ENCODE results near the gene FGF1. TPM values are rescaled to one million over a fixed set of nuclear protein-coding genes. Genes with fewer than 3 reads are reported as not detected.

The FGF1 gene
- total RNA-seq, 1 donor from 2014 or later = 2.4 TPM

- no peak for DNase-seq
Measured at GRCh38 chr5:142641711-142642110, 44.2 kb downstream of the FGF1 start.

- no peak for DNase-seq
Measured at GRCh38 chr5:142640316-142641005, 45.4 kb downstream of the FGF1 start.

GRCh38 chr5:142639455-142639854, 46.4 kb downstream of the FGF1 start:
- no peak for DNase-seq

GRCh38 chr5:142637871-142638270, 48.0 kb downstream of the FGF1 start:
- DNase-seq = no peak

GRCh38 chr5:142636698-142637324, 49.1 kb downstream of the FGF1 start:
- DNase-seq = no peak

GRCh38 chr5:142636093-142636492, 49.8 kb downstream of the FGF1 start:
- DNase-seq = peak; percentile 14

GRCh38 chr5:142634216-142635011, 51.5 kb downstream of the FGF1 start:
- DNase-seq = no peak

- DNase-seq = no peak
Measured at GRCh38 chr5:142630927-142631539, 54.9 kb downstream of the FGF1 start.

GRCh38 chr5:142627383-142628217, 58.3 kb downstream of the FGF1 start:
- no peak for DNase-seq

- no peak for DNase-seq
Measured at GRCh38 chr5:142626786-142627185, 59.1 kb downstream of the FGF1 start.

- DNase-seq = no peak
Measured at GRCh38 chr5:142626099-142626498, 59.8 kb downstream of the FGF1 start.

GRCh38 chr5:142621227-142621626, 64.7 kb downstream of the FGF1 start:
- DNase-seq = no peak

GRCh38 chr5:142619815-142620214, 66.1 kb downstream of the FGF1 start:
- no peak for DNase-seq

- peak; percentile 19 for DNase-seq
Measured at GRCh38 chr5:142618130-142618523, 67.8 kb downstream of the FGF1 start.

- DNase-seq = no peak
Measured at GRCh38 chr5:142617416-142618129, 68.3 kb downstream of the FGF1 start.

- DNase-seq = no peak
Measured at GRCh38 chr5:142615948-142616347, 69.9 kb downstream of the FGF1 start.

GRCh38 chr5:142614054-142614453, 71.8 kb downstream of the FGF1 start:
- DNase-seq = no peak

GRCh38 chr5:142613271-142613671, 72.6 kb downstream of the FGF1 start:
- no peak for DNase-seq

- DNase-seq = no peak
Measured at GRCh38 chr5:142612494-142613270, 73.2 kb downstream of the FGF1 start.

GRCh38 chr5:142611154-142611553, 74.7 kb downstream of the FGF1 start:
- DNase-seq = peak; percentile 22
